GM10248 (cell line): Measurements from ENCODE around the gene KIFBP.

Experiments used
- CTCF ChIA-PET: fragments of 300-600 bp; sonication (Branson Sonifier 250); formaldehyde crosslinking; extraction: SDS; loops from one replicate; lab custom pipeline; 2021; ENCODE audit warnings: antibody characterized with exemption; lab: Yijun Ruan, JAX
- POLR2A ChIA-PET: fragments of 350-650 bp; sonication (Branson Sonifier 250); formaldehyde crosslinking; extraction: SDS; loops from one replicate; lab custom pipeline; 2020; ENCODE audit warnings: antibody characterized with exemption; lab: Yijun Ruan, JAX
- DNase-seq: peaks from one replicate; pipeline ENCODE4 v3.0.0; 2012; ENCODE audit errors: extremely low spot score
- CTCF ChIP-seq: IDR thresholded peaks from 2 replicates; pipeline ENCODE4 v1.5.1; 2012; ENCODE audit warnings: mild to moderate bottlenecking, low read depth; ENCODE audit errors: extremely low read depth, missing control alignments, control extremely low read depth

The KIFBP gene

GRCh38 chr10:68981074-68981473, 7.5 kb upstream of the KIFBP start:
- no peak for DNase-seq
- ChIA-PET POLR2A (no interaction called here), CTCF (interaction anchor here (0.9 to 8.3 kb wide), 8 partner anchors 11 to 412 kb away, joined by 3 to 41 read pairs (median 3); no protein-coding TSS in a partner anchor)
- TF ChIP-seq CTCF: peak; percentile 13

GRCh38 chr10:68982389-68982788, 6.2 kb upstream of the KIFBP start:
- CTCF ChIA-PET: interaction anchor here (2.2 to 8.3 kb wide), 2 partner anchors 12 to 27 kb away, joined by 7 to 41 read pairs; partner anchors contain the start of gene DDX21
- no peak for TF ChIP-seq CTCF
- DNase-seq: no peak
- POLR2A ChIA-PET: no interaction called here

GRCh38 chr10:68987611-68988010, 992 bp upstream of the KIFBP start:
- no peak for TF ChIP-seq CTCF
- POLR2A ChIA-PET: interaction anchor here (0.6 to 1.2 kb wide), 4 partner anchors 20 to 321 kb away, joined by 4 to 8 read pairs (median 6); no protein-coding TSS in a partner anchor
- CTCF ChIA-PET: interaction anchor here (0.9 to 2.9 kb wide), 6 partner anchors 9 to 235 kb away, joined by 3 to 14 read pairs (median 4); no protein-coding TSS in a partner anchor
- no peak for DNase-seq

GRCh38 chr10:68989317-68989990, 851 bp downstream of the KIFBP start:
- CTCF ChIA-PET: interaction anchor here (0.6 to 2.9 kb wide), 4 partner anchors 15 to 153 kb away, joined by 3 to 14 read pairs (median 3); no protein-coding TSS in a partner anchor
- DNase-seq: no peak
- no peak for TF ChIP-seq CTCF
- POLR2A ChIA-PET: interaction anchor here (1.1 kb wide), 1 partner anchor 25 kb away, joined by 3 read pairs; no protein-coding TSS in a partner anchor

- TF ChIP-seq CTCF: no peak
- no peak for DNase-seq
- ChIA-PET POLR2A (no interaction called here), CTCF (interaction anchor here (3.1 kb wide), 1 partner anchor 13 kb away, joined by 23 read pairs; no protein-coding TSS in a partner anchor)
Measured at GRCh38 chr10:68992636-68993440, 4.2 kb downstream of the KIFBP start.

GRCh38 chr10:68997211-68997610, 8.6 kb downstream of the KIFBP start:
- no peak for TF ChIP-seq CTCF
- ChIA-PET POLR2A (no interaction called here), CTCF (no interaction called here)
- DNase-seq: no peak
